PC-9 (cell line): Measurements from ENCODE around the gene COL4A2. TPM values are rescaled to one million over a fixed set of nuclear protein-coding genes. Genes with fewer than 3 reads are reported as not detected.
A peak's percentile ranks its signal among the peaks of the same experiment; 100 is the strongest.

ENCODE experiments used
- BruUV-seq: library from RNA; stranded (reverse); fragments of 400-500 nt; replicated peaks from 2 replicates; lab custom pipeline; 2021; lab: Mats Ljungman, UMichigan
- CTCF ChIA-PET: fragments of 300-600 bp; sonication (Branson Sonifier 250); formaldehyde crosslinking; loops from one replicate; lab custom pipeline; 2022; ENCODE audit warnings: antibody characterized with exemption; lab: Charles Lee
- POLR2A ChIA-PET: fragments of 300-600 bp; sonication (Branson Sonifier 250); formaldehyde crosslinking; loops from one replicate; lab custom pipeline; 2022; ENCODE audit warnings: antibody characterized with exemption; ENCODE audit not compliant: unreplicated experiment; lab: Charles Lee
- DNase-seq, 2 experiments: peaks; one replicate each; pipeline versions ENCODE4 v3.0.0 to v3.0.0-alpha.2; 2015 to 2022; ENCODE audit warnings: mixed read lengths in 1 of 2
- H2AFZ ChIP-seq: fragments of 200-600 bp; sonication (generic); 2 replicates; pipeline ENCODE4 v1.8.1; 2017; ENCODE audit warnings: antibody characterized with exemption
- H3F3A ChIP-seq: fragments of 200-600 bp; sonication (generic); 2 replicates; pipeline ENCODE4 v1.8.1; 2017; ENCODE audit warnings: antibody characterized with exemption, mild to moderate bottlenecking, low read depth; ENCODE audit not compliant: insufficient read depth
- H3K27ac ChIP-seq: fragments of 200-600 bp; sonication (generic); 2 replicates; pipeline ENCODE4 v1.6.1; 2016; ENCODE audit warnings: mixed run types
- H3K27me3 ChIP-seq: fragments of 200-600 bp; sonication (generic); 2 replicates; pipeline ENCODE4 v1.6.1; 2016; ENCODE audit warnings: low read depth, mixed run types; ENCODE audit not compliant: insufficient read depth
- H3K36me3 ChIP-seq: fragments of 200-600 bp; sonication (generic); 2 replicates; pipeline ENCODE4 v1.6.1; 2016; ENCODE audit warnings: low read depth, mixed run types
- H3K4me1 ChIP-seq: fragments of 200-600 bp; sonication (generic); replicated peaks from 2 replicates; pipeline ENCODE4 v1.6.1; 2016; ENCODE audit warnings: mixed run types; ENCODE audit not compliant: insufficient read depth
- H3K4me2 ChIP-seq: fragments of 200-600 bp; sonication (generic); 2 replicates; pipeline ENCODE4 v1.6.1; 2017; ENCODE audit warnings: mixed run types
- H3K4me3 ChIP-seq: fragments of 200-600 bp; sonication (generic); 2 replicates; pipeline ENCODE4 v1.6.1; 2016; ENCODE audit warnings: mixed run types
- H3K79me2 ChIP-seq: fragments of 200-600 bp; sonication (generic); 2 replicates; pipeline ENCODE4 v1.6.1; 2017; ENCODE audit warnings: low read depth, mixed run types
- H3K9me2 ChIP-seq: fragments of 200-600 bp; sonication (generic); 2 replicates; pipeline ENCODE4 v1.8.1; 2017; ENCODE audit warnings: mild to moderate bottlenecking; ENCODE audit not compliant: insufficient read depth
- H3K9me3 ChIP-seq: fragments of 200-600 bp; sonication (generic); 2 replicates; pipeline ENCODE4 v1.8.1; 2016; ENCODE audit warnings: low read depth; ENCODE audit not compliant: insufficient read depth
- H4K20me1 ChIP-seq: fragments of 200-600 bp; sonication (generic); 2 replicates; pipeline ENCODE4 v1.8.1; 2017; ENCODE audit not compliant: insufficient read depth
- EZH2 ChIP-seq: fragments of 200-600 bp; sonication (generic); IDR thresholded peaks from 2 replicates; pipeline ENCODE4 v1.8.0; 2017; ENCODE audit warnings: antibody characterized with exemption, low read depth
- intact Hi-C: fragments of 100-400 bp; cut with micrococcal nuclease; formaldehyde crosslinking; loops from one replicate; pipeline ENCODE4 v1.10.0; 2022; ENCODE audit not compliant: unreplicated experiment
- total RNA-seq: library from RNA; stranded (reverse); gene quantifications from 2 replicates; pipeline ENCODE4 v1.2.3, GENCODE V29; 2021
- TF ChIP-seq, protein P1 (sequence below): fragments of 200-600 bp; sonication (generic); conservative IDR thresholded peaks from 2 replicates; pipeline ENCODE4 v1.6.1; 2017; ENCODE audit warnings: mixed run types, antibody characterized with exemption, mild to moderate bottlenecking, moderate library complexity

The COL4A2 gene
- total RNA-seq, 1 experiment from 2014 or later: 1.2 TPM

- Histone ChIP-seq H3K79me2 (no peaks in the 10 kb centered on the region), H3K27me3 (no peaks in the 10 kb centered on the region), H3K4me1 (peaks cover 27% of the 10 kb centered on the region), H4K20me1 (no peaks in the 10 kb centered on the region), H3K36me3 (no peaks in the 10 kb centered on the region), H3F3A (peaks cover 24% of the 10 kb centered on the region), H3K4me2 (peak overlapping the region; percentile 79), H3K9me2 (no peaks in the 10 kb centered on the region), H3K9me3 (no peaks in the 10 kb centered on the region), H3K27ac (peak overlapping the region; percentile 84), H3K4me3 (peak overlapping the region; percentile 36; the same call in 1 of the 2 replicates), H2AFZ (no peak overlapping the region)
- peak; percentile 91 to 94 for DNase-seq
- TF ChIP-seq EZH2: no peak
- TF ChIP-seq, protein P1, sequence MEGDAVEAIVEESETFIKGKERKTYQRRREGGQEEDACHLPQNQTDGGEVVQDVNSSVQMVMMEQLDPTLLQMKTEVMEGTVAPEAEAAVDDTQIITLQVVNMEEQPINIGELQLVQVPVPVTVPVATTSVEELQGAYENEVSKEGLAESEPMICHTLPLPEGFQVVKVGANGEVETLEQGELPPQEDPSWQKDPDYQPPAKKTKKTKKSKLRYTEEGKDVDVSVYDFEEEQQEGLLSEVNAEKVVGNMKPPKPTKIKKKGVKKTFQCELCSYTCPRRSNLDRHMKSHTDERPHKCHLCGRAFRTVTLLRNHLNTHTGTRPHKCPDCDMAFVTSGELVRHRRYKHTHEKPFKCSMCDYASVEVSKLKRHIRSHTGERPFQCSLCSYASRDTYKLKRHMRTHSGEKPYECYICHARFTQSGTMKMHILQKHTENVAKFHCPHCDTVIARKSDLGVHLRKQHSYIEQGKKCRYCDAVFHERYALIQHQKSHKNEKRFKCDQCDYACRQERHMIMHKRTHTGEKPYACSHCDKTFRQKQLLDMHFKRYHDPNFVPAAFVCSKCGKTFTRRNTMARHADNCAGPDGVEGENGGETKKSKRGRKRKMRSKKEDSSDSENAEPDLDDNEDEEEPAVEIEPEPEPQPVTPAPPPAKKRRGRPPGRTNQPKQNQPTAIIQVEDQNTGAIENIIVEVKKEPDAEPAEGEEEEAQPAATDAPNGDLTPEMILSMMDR: peak; percentile 73
- no TSS peak for BruUV-seq
- intact Hi-C loops: loop anchor here (1.0 to 2.0 kb wide), 4 partner anchors 16 to 60 kb away; no protein-coding TSS in a partner anchor
- CTCF ChIA-PET: interaction anchor here (0.6 to 1.0 kb wide), 3 partner anchors 20 to 52 kb away, joined by 4 read pairs; no protein-coding TSS in a partner anchor
- POLR2A ChIA-PET: interaction anchor here (0.5 to 1.3 kb wide), 3 partner anchors 17 to 54 kb away, joined by 3 to 4 read pairs (median 4); no protein-coding TSS in a partner anchor
Measured at GRCh38 chr13:110507678-110508381, 200.7 kb downstream of the COL4A2 start.

DNA sequence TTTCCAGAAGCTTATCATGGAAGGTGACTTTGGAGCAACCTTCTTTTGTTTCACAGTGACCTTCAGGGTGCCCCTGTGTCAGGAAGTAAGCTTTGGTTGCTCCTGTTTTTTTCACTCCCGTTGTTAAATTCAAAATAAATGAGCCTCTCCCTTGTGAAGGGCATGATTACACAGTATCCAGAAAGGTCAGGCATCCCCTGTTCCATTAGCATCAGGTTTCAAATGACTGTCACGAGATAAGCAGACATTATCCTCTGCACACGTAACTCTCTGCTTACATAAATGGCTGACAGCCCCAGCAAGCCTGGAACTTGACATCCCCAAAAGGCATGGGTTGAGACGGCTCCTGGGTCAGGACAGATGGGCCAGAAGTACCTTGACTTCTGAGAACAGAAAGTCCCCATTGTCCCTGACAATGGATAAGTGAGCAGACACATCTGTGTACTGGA is 202.4 kb downstream of the COL4A2 start:
- no TSS peak for BruUV-seq
- TF ChIP-seq, protein P1: no peak
- no peak for TF ChIP-seq EZH2
- H3K36me3 ChIP-seq: no peaks in the 10 kb centered on the region
- H3K4me2 ChIP-seq: no peak overlapping the region
- H3K79me2 ChIP-seq: no peaks in the 10 kb centered on the region
- CTCF ChIA-PET: no interaction called here
- no peak overlapping the region for H2AFZ ChIP-seq
- peaks cover 27% of the 10 kb centered on the region for H3K4me1 ChIP-seq
- H3K9me2 ChIP-seq: no peaks in the 10 kb centered on the region
- no peaks in the 10 kb centered on the region for H3K9me3 ChIP-seq
- no peak overlapping the region for H3K27ac ChIP-seq
- intact Hi-C loops: no loop called here
- DNase-seq: no peak
- no peak overlapping the region for H3K4me3 ChIP-seq
- H4K20me1 ChIP-seq: no peaks in the 10 kb centered on the region
- POLR2A ChIA-PET: no interaction called here
- H3F3A ChIP-seq: peaks cover 24% of the 10 kb centered on the region
- no peaks in the 10 kb centered on the region for H3K27me3 ChIP-seq

GRCh38 chr13:110509971-110510786 is 203.1 kb downstream of the COL4A2 start:
- no peak for DNase-seq
- POLR2A ChIA-PET: interaction anchor here (0.6 to 0.7 kb wide), 2 partner anchors 16 to 66 kb away, joined by 4 to 8 read pairs; no protein-coding TSS in a partner anchor
- H3K9me2 ChIP-seq: no peaks in the 10 kb centered on the region
- CTCF ChIA-PET: no interaction called here
- H3K27me3 ChIP-seq: no peaks in the 10 kb centered on the region
- no TSS peak for BruUV-seq
- H3K4me1 ChIP-seq: peaks cover 27% of the 10 kb centered on the region
- no peaks in the 10 kb centered on the region for H4K20me1 ChIP-seq
- no peaks in the 10 kb centered on the region for H3K36me3 ChIP-seq
- no peaks in the 10 kb centered on the region for H3K9me3 ChIP-seq
- H3K79me2 ChIP-seq: no peaks in the 10 kb centered on the region
- no peak overlapping the region for H3K4me3 ChIP-seq
- no peak for TF ChIP-seq EZH2
- TF ChIP-seq, protein P1: no peak
- no peak overlapping the region for H3K4me2 ChIP-seq
- no peak overlapping the region for H3K27ac ChIP-seq
- peaks cover 24% of the 10 kb centered on the region for H3F3A ChIP-seq
- H2AFZ ChIP-seq: no peak overlapping the region
- intact Hi-C loops: no loop called here
